H1 (cell line): ENCODE data around the gene BBS9. TPM values are rescaled to one million over a fixed set of nuclear protein-coding genes. Genes with fewer than 3 reads are reported as not detected.

Experiments used
- CTCF ChIA-PET: fragments of 300-600 bp; sonication (Branson Sonifier 250); formaldehyde crosslinking; loops from one replicate; lab custom pipeline; 2021; ENCODE audit not compliant: partially characterized antibody; lab: Charles Lee
- POLR2A ChIA-PET: fragments of 300-600 bp; sonication (Branson Sonifier 250); formaldehyde crosslinking; loops from one replicate; lab custom pipeline; 2021; ENCODE audit warnings: inconsistent platforms; ENCODE audit not compliant: partially characterized antibody; lab: Charles Lee
- DNase-seq, 2 experiments: peaks; one replicate each; pipeline versions ENCODE4 v3.0.0 to v3.0.0-alpha.2; 2010 to 2022; ENCODE audit warnings: low spot score in 2 of 2, low read depth in 1 of 2, mixed read lengths in 1 of 2
- FAIRE-seq: peaks from 2 replicates; lab custom pipeline; 2011; peaks lifted over from hg19 to GRCh38; lab: Jason Lieb, UNC
- H2AFZ ChIP-seq: 2 replicates; pipeline ENCODE4 v1.8.1; 2012; ENCODE audit warnings: low read length, inconsistent platforms
- H2AK5ac ChIP-seq: 2 replicates; pipeline ENCODE4 v1.6.1; 2013; ENCODE audit warnings: low read depth, low read length
- H2BK120ac ChIP-seq: replicated peaks from 2 replicates; pipeline ENCODE3; 2013; ENCODE audit warnings: low read depth, low read length, inconsistent platforms
- H2BK12ac ChIP-seq: 2 replicates; pipeline ENCODE4 v1.6.1; 2013; ENCODE audit warnings: low read depth, low read length
- H2BK15ac ChIP-seq: 2 replicates; pipeline ENCODE4 v1.6.1; 2013; ENCODE audit warnings: low read length
- H2BK20ac ChIP-seq: 2 replicates; pipeline ENCODE4 v1.6.1; 2013; ENCODE audit warnings: low read length
- H2BK5ac ChIP-seq: 2 replicates; pipeline ENCODE4 v1.6.1; 2013; ENCODE audit warnings: low read depth, low read length
- H3K14ac ChIP-seq: 2 replicates; pipeline ENCODE4 v1.6.1; 2013; ENCODE audit warnings: inconsistent platforms; ENCODE audit not compliant: insufficient read length
- H3K18ac ChIP-seq: 2 replicates; pipeline ENCODE4 v1.6.1; 2013; ENCODE audit warnings: low read length; ENCODE audit errors: extremely low read depth
- H3K23ac ChIP-seq: 2 replicates; pipeline ENCODE4 v1.6.1; 2013; ENCODE audit warnings: inconsistent platforms; ENCODE audit not compliant: insufficient read length
- H3K23me2 ChIP-seq: 2 replicates; pipeline ENCODE4 v1.6.1; 2013; ENCODE audit warnings: low read depth, low read length
- H3K27ac ChIP-seq: 2 replicates; pipeline ENCODE4 v1.6.1; 2011; ENCODE audit warnings: low read depth, low read length, inconsistent platforms
- H3K27me3 ChIP-seq, 4 experiments: replicated peaks in 1 of 4; 1 replicate in 1 of 4; 2 replicates in 3 of 4; pipeline versions ENCODE4 v1.6.1 to v1.8.1; 2011 to 2013; ENCODE audit warnings: low read length in 3 of 4, mild to moderate bottlenecking in 3 of 4, inconsistent platforms in 2 of 4, mixed read lengths in 2 of 4, moderate library complexity in 1 of 4; ENCODE audit not compliant: control insufficient read depth in 3 of 4, insufficient read depth in 3 of 4; ENCODE audit errors: extremely low read depth in 1 of 4
- H3K36me3 ChIP-seq, 4 experiments: 2 replicates each; pipeline versions ENCODE4 v1.6.1 to v1.8.1; 2011 to 2013; ENCODE audit warnings: mild to moderate bottlenecking in 4 of 4, low read length in 3 of 4, moderate library complexity in 2 of 4, control low read depth in 1 of 4, inconsistent platforms in 1 of 4; ENCODE audit not compliant: insufficient read depth in 4 of 4, control insufficient read depth in 2 of 4
- H3K4ac ChIP-seq: replicated peaks from 2 replicates; pipeline ENCODE3; 2013; ENCODE audit warnings: low read length, low read depth, mixed read lengths, inconsistent platforms; ENCODE audit not compliant: insufficient read length
- H3K4me1 ChIP-seq, 4 experiments: replicated peaks in 1 of 4; 1 replicate in 1 of 4; 2 replicates in 3 of 4; pipeline versions ENCODE4 v1.6.1 to v1.8.1; 2011 to 2013; ENCODE audit warnings: low read length in 3 of 4, inconsistent platforms in 2 of 4, mixed read lengths in 1 of 4; ENCODE audit not compliant: insufficient read depth in 4 of 4, control insufficient read depth in 3 of 4
- H3K4me2 ChIP-seq, 2 experiments: 2 replicates each; pipeline versions ENCODE4 v1.6.1 to v1.8.1; 2011 to 2013; ENCODE audit warnings: low read depth in 2 of 2, low read length in 2 of 2, control low read depth in 1 of 2, inconsistent platforms in 1 of 2, mild to moderate bottlenecking in 1 of 2; ENCODE audit not compliant: insufficient read depth in 1 of 2
- H3K4me3 ChIP-seq, 4 experiments: fragments of 200-600, 300-600 bp in 1 of 4; sonication (generic), shearing (Covaris generic), sonication (Bioruptor Twin) in 1 of 4; 2 replicates each; pipeline versions ENCODE4 v1.5.1 to v1.8.1; 2011 to 2016; ENCODE audit warnings: low read length in 4 of 4, low read depth in 3 of 4, control low read depth in 2 of 4, inconsistent platforms in 2 of 4, mild to moderate bottlenecking in 2 of 4, mixed read lengths in 1 of 4, moderate library complexity in 1 of 4; ENCODE audit not compliant: insufficient read depth in 2 of 4; ENCODE audit errors: extremely low read depth in 1 of 4
- H3K56ac ChIP-seq: replicated peaks from 2 replicates; pipeline ENCODE3; 2013; ENCODE audit warnings: low read depth, mild to moderate bottlenecking, mixed read lengths, low read length, inconsistent platforms; ENCODE audit not compliant: insufficient read length
- H3K79me1 ChIP-seq: 2 replicates; pipeline ENCODE4 v1.6.1; 2013; ENCODE audit warnings: low read depth, low read length, control low read depth
- H3K79me2 ChIP-seq, 2 experiments: 2 replicates each; pipeline versions ENCODE4 v1.6.1 to v1.8.1; 2012 to 2013; ENCODE audit warnings: low read length in 2 of 2, mild to moderate bottlenecking in 2 of 2, inconsistent platforms in 1 of 2; ENCODE audit not compliant: insufficient read depth in 2 of 2, control insufficient read depth in 1 of 2
- H3K9ac ChIP-seq, 4 experiments: replicated peaks in 1 of 4; 1 replicate in 1 of 4; 2 replicates in 3 of 4; pipeline versions ENCODE4 v1.6.1 to v1.8.1; 2011 to 2013; ENCODE audit warnings: low read depth in 3 of 4, low read length in 3 of 4, control low read depth in 2 of 4, mild to moderate bottlenecking in 2 of 4, moderate library complexity in 2 of 4, inconsistent platforms in 1 of 4; ENCODE audit errors: extremely low read depth in 1 of 4
- H3K9me3 ChIP-seq, 2 experiments: 2 replicates each; pipeline versions ENCODE4 v1.6.1 to v1.8.1; 2012 to 2013; ENCODE audit warnings: mild to moderate bottlenecking in 2 of 2, moderate library complexity in 2 of 2, control low read depth in 1 of 2, inconsistent platforms in 1 of 2, low read depth in 1 of 2, low read length in 1 of 2, mixed read lengths in 1 of 2; ENCODE audit not compliant: insufficient read depth in 2 of 2
- H4K20me1 ChIP-seq, 2 experiments: replicated peaks in 1 of 2; 2 replicates each; pipeline versions ENCODE3 to v1.8.1; 2011 to 2013; ENCODE audit warnings: inconsistent platforms in 2 of 2, low read length in 2 of 2, mild to moderate bottlenecking in 1 of 2; ENCODE audit not compliant: insufficient read depth in 2 of 2, control insufficient read depth in 1 of 2
- H4K5ac ChIP-seq: 2 replicates; pipeline ENCODE4 v1.6.1; 2013; ENCODE audit warnings: low read length, low read depth, mixed read lengths, inconsistent platforms; ENCODE audit not compliant: insufficient read length
- H4K8ac ChIP-seq: 2 replicates; pipeline ENCODE4 v1.8.0; 2013; ENCODE audit warnings: mild to moderate bottlenecking, moderate library complexity, low read length, inconsistent platforms; ENCODE audit not compliant: insufficient read depth; ENCODE audit errors: extremely low read depth
- H4K91ac ChIP-seq: replicated peaks from 2 replicates; pipeline ENCODE3; 2013; ENCODE audit warnings: low read length, mixed read lengths, inconsistent platforms; ENCODE audit not compliant: insufficient read length
- TEAD4 ChIP-seq: IDR thresholded peaks from 2 replicates; pipeline ENCODE4 v1.6.1; 2012; ENCODE audit warnings: low read depth, low read length, inconsistent platforms, mixed read lengths
- WGBS, 2 experiments: shearing (Covaris generic) in 1 of 2; methylation state at CpG; one replicate each; pipeline versions ENCODE4 v1.1.6 to v1.1.7; 2013 to 2015; ENCODE audit warnings: low lambda C conversion rate in 2 of 2, mixed read lengths in 2 of 2, inconsistent platforms in 1 of 2, low coverage in 1 of 2, missing lambda C conversion rate in 1 of 2; ENCODE audit not compliant: insufficient replicate concordance in 2 of 2, insufficient coverage in 1 of 2, insufficient read length in 1 of 2; ENCODE audit errors: extremely low coverage in 1 of 2, missing lambda C conversion rate in 1 of 2; 5-methylcytosine and 5-hydroxymethylcytosine counted together
- polyA plus RNA-seq, 7 experiments: library from polyadenylated mRNA; depleted of rRNA in 3 of 7; stranded (reverse) in 5 of 7; unstranded in 2 of 7; fragments of >200 nt in 5 of 7; fragments of 200-250 nt in 2 of 7; gene quantifications; 1 replicate in 5 of 7; 2 replicates in 1 of 7; 4 replicates in 1 of 7; pipeline versions ENCODE4 v1.2.1 to v1.2.3, GENCODE V29; 2011 to 2013; ENCODE audit warnings: missing spikeins in 2 of 7, mixed read lengths in 2 of 7
- total RNA-seq: library from RNA; stranded (reverse); fragmentation: NEBNext Ultra II Directional; extraction: Animal tissue kit (Norgen Biotek cat#: 25700); gene quantifications from 2 replicates; pipeline ENCODE4 v1.2.1, GENCODE V29; 2021

The BBS9 gene
- total and polyA plus RNA-seq, 2 of the 8 experiments (the other 6 are each of a cell fraction or from before 2014, with no cell fraction given) = 22.3 to 37.0 TPM

DNA sequence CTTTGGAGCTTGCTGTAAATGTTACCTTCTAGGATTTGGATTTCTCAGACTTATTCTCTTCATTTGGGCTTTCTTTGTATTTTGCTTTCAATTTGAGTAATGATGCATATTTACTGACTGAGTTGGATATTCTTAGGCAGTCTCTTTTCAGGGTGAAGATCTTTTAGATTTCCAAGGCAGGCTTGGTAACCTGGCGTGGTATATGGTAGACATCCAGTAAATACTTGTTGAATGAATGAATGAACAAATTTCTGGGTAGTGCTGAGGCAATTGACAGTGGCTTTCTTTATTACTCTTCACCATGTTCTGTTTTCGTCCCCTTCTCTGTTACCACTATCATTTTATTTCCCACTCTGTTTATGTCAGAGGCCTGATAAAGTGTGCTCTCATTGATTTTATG is 27.1 kb downstream of the BBS9 start:
- DNase-seq (no peak), FAIRE-seq (no peak)
- Histone ChIP-seq H3K56ac (no peak overlapping the region), H3K36me3 (no peaks in the 10 kb centered on the region), H3K23ac (no peak overlapping the region), H2AK5ac (no peak overlapping the region), H3K27ac (no peak overlapping the region), H2BK120ac (no peak overlapping the region), H3K18ac (no peak overlapping the region), H2BK20ac (no peak overlapping the region), H2BK12ac (no peak overlapping the region), H3K27me3 (no peaks in the 10 kb centered on the region), H2BK15ac (no peak overlapping the region), H3K4me2 (no peak overlapping the region), H3K79me1 (no peaks in the 10 kb centered on the region), H3K23me2 (no peaks in the 10 kb centered on the region), H4K8ac (no peak overlapping the region), H3K9me3 (no peaks in the 10 kb centered on the region), H3K79me2 (no peaks in the 10 kb centered on the region), H3K4ac (no peak overlapping the region), H2BK5ac (no peak overlapping the region), H3K4me3 (no peak overlapping the region), H4K20me1 (no peaks in the 10 kb centered on the region), H3K14ac (no peak overlapping the region), H4K5ac (no peak overlapping the region), H2AFZ (no peak overlapping the region), H3K9ac (no peak overlapping the region), H4K91ac (no peak overlapping the region), H3K4me1 (no peaks in the 10 kb centered on the region)
- TF ChIP-seq TEAD4 = no peak
- WGBS, 2 experiments = 82% methylated on average over 2 of the region's 2 CpGs; no CpG with 5 or more reads in 1 of the 2 experiments
- POLR2A ChIA-PET = no interaction called here
- CTCF ChIA-PET = no interaction called here
